Nephron (organoid): Measurements from ENCODE around the gene APOO.
A peak's percentile ranks its signal among the peaks of the same experiment; 100 is the strongest.

Source experiments
- H3K27ac Mint-ChIP-seq, 3 experiments: 2 replicates each; pipeline ENCODE4 v1.8.0; 2020; ENCODE audit warnings: mixed read lengths in 3 of 3, mild to moderate bottlenecking in 2 of 3, moderate library complexity in 1 of 3
- H3K27me3 Mint-ChIP-seq: 2 replicates; pipeline ENCODE4 v1.8.0; 2021; ENCODE audit warnings: low read depth, mild to moderate bottlenecking, moderate library complexity, mixed read lengths
- H3K36me3 Mint-ChIP-seq: 2 replicates; pipeline ENCODE4 v1.8.0; 2020; ENCODE audit warnings: low read depth, mixed read lengths
- H3K4me1 Mint-ChIP-seq: 2 replicates; pipeline ENCODE4 v1.8.0; 2020; ENCODE audit warnings: mixed read lengths
- H3K4me3 Mint-ChIP-seq, 3 experiments: 2 replicates each; pipeline ENCODE4 v1.8.0; 2020; ENCODE audit warnings: mild to moderate bottlenecking in 3 of 3, mixed read lengths in 3 of 3, moderate library complexity in 2 of 3
- H3K9me3 Mint-ChIP-seq: 2 replicates; pipeline ENCODE4 v1.8.0; 2020; ENCODE audit warnings: mixed read lengths
- CTCF ChIP-seq, 3 experiments: fragments of 200-600 bp; sonication (generic); IDR thresholded peaks; one replicate each; pipeline ENCODE4 v1.5.0; 2021; ENCODE audit warnings: antibody characterized with exemption in 3 of 3; ENCODE audit not compliant: unreplicated experiment in 3 of 3

APOO gene

GRCh38 chrX:23945206-23945605, 37.5 kb upstream of the APOO start:
- Mint-ChIP-seq H3K27me3 (no peaks in the 10 kb centered on the region), H3K36me3 (no peaks in the 10 kb centered on the region), H3K9me3 (no peaks in the 10 kb centered on the region), H3K27ac (peak overlapping the region in 1 of 3 experiments; percentile 55), H3K4me3 (no peak overlapping the region), H3K4me1 (no peaks in the 10 kb centered on the region)
- TF ChIP-seq CTCF (IDR thresholded peaks at IDR 0.05; ENCODE audit: unreplicated experiment in 3 of 3), result no peak

GRCh38 chrX:23944234-23944633, 36.5 kb upstream of the APOO start:
- no peak for TF ChIP-seq CTCF (IDR thresholded peaks at IDR 0.05; ENCODE audit: unreplicated experiment in 3 of 3)
- no peaks in the 10 kb centered on the region for H3K9me3 Mint-ChIP-seq
- no peak overlapping the region for H3K4me3 Mint-ChIP-seq
- no peaks in the 10 kb centered on the region for H3K4me1 Mint-ChIP-seq
- H3K36me3 Mint-ChIP-seq, result no peaks in the 10 kb centered on the region
- no peaks in the 10 kb centered on the region for H3K27me3 Mint-ChIP-seq
- no peak overlapping the region for H3K27ac Mint-ChIP-seq

- Mint-ChIP-seq H3K27me3 (no peaks in the 10 kb centered on the region), H3K4me1 (peaks cover 28% of the 10 kb centered on the region), H3K36me3 (no peaks in the 10 kb centered on the region), H3K4me3 (no peak overlapping the region), H3K27ac (peak overlapping the region in 1 of 3 experiments; percentile 31), H3K9me3 (no peaks in the 10 kb centered on the region)
- no peak for TF ChIP-seq CTCF (IDR thresholded peaks at IDR 0.05; ENCODE audit: unreplicated experiment in 3 of 3)
Measured at GRCh38 chrX:23939203-23939602, 31.5 kb upstream of the APOO start.

GRCh38 chrX:23938690-23939089, 31.0 kb upstream of the APOO start:
- no peak overlapping the region for H3K4me3 Mint-ChIP-seq
- no peaks in the 10 kb centered on the region for H3K27me3 Mint-ChIP-seq
- no peaks in the 10 kb centered on the region for H3K9me3 Mint-ChIP-seq
- TF ChIP-seq CTCF (IDR thresholded peaks at IDR 0.05; ENCODE audit: unreplicated experiment in 3 of 3), result no peak
- peak overlapping the region; percentile 49 to 91 (median 72) for H3K27ac Mint-ChIP-seq
- H3K36me3 Mint-ChIP-seq, result no peaks in the 10 kb centered on the region
- H3K4me1 Mint-ChIP-seq, result peaks cover 28% of the 10 kb centered on the region

- H3K36me3 Mint-ChIP-seq, result no peaks in the 10 kb centered on the region
- H3K9me3 Mint-ChIP-seq, result no peaks in the 10 kb centered on the region
- H3K27me3 Mint-ChIP-seq, result no peaks in the 10 kb centered on the region
- H3K4me3 Mint-ChIP-seq, result no peak overlapping the region
- no peak overlapping the region for H3K27ac Mint-ChIP-seq
- H3K4me1 Mint-ChIP-seq, result peaks cover 31% of the 10 kb centered on the region
- TF ChIP-seq CTCF (IDR thresholded peaks at IDR 0.05; ENCODE audit: unreplicated experiment in 3 of 3), result no peak
Measured at GRCh38 chrX:23937100-23937499, 29.4 kb upstream of the APOO start.

GRCh38 chrX:23936180-23936579, 28.4 kb upstream of the APOO start:
- H3K9me3 Mint-ChIP-seq, result no peaks in the 10 kb centered on the region
- no peak for TF ChIP-seq CTCF (IDR thresholded peaks at IDR 0.05; ENCODE audit: unreplicated experiment in 3 of 3)
- no peaks in the 10 kb centered on the region for H3K27me3 Mint-ChIP-seq
- H3K4me1 Mint-ChIP-seq, result peaks cover 35% of the 10 kb centered on the region
- no peaks in the 10 kb centered on the region for H3K36me3 Mint-ChIP-seq
- no peak overlapping the region for H3K27ac Mint-ChIP-seq
- H3K4me3 Mint-ChIP-seq, result no peak overlapping the region
